Chondrocyte (in vitro differentiated cells): Measurements from ENCODE around the gene NT5DC4. TPM values are rescaled to one million over a fixed set of nuclear protein-coding genes. Genes with fewer than 3 reads are reported as not detected.
"Not testable (repeated sequence)": the region's sequence is repeated elsewhere in the genome, so short reads cannot be mapped to it uniquely, and the experiment has no call there.

Experiments
- DNase-seq: peaks from one replicate; pipeline ENCODE4 v3.0.0; 2021; ENCODE audit warnings: mixed read lengths, low spot score
- H3K27ac Mint-ChIP-seq: one replicate; pipeline ENCODE4 v1.8.0; 2021; ENCODE audit warnings: mild to moderate bottlenecking, moderate library complexity, mixed read lengths; ENCODE audit not compliant: unreplicated experiment
- H3K27me3 Mint-ChIP-seq: 2 replicates; pipeline ENCODE4 v1.8.0; 2021; ENCODE audit warnings: low read depth, mixed read lengths
- H3K36me3 Mint-ChIP-seq: 2 replicates; pipeline ENCODE4 v1.8.0; 2021; ENCODE audit warnings: low read depth, mixed read lengths
- H3K4me1 Mint-ChIP-seq: 2 replicates; pipeline ENCODE4 v1.8.0; 2021; ENCODE audit warnings: low read depth, mild to moderate bottlenecking, mixed read lengths
- H3K4me3 Mint-ChIP-seq: one replicate; pipeline ENCODE4 v1.8.0; 2021; ENCODE audit warnings: mild to moderate bottlenecking, moderate library complexity, mixed read lengths; ENCODE audit not compliant: unreplicated experiment
- H3K9me3 Mint-ChIP-seq: 2 replicates; pipeline ENCODE4 v1.8.0; 2021; ENCODE audit warnings: low read depth, mixed read lengths
- CTCF ChIP-seq: fragments of 200-600 bp; sonication (generic); IDR thresholded peaks from 2 replicates; pipeline ENCODE4 v1.5.0; 2021; ENCODE audit warnings: antibody characterized with exemption, mild to moderate bottlenecking, moderate library complexity
- total RNA-seq: library from RNA; stranded (reverse); gene quantifications from 3 replicates; pipeline ENCODE4 v1.2.1, GENCODE V29; 2021

NT5DC4 gene
- total RNA-seq, 1 donor from 2014 or later: not detected

DNA sequence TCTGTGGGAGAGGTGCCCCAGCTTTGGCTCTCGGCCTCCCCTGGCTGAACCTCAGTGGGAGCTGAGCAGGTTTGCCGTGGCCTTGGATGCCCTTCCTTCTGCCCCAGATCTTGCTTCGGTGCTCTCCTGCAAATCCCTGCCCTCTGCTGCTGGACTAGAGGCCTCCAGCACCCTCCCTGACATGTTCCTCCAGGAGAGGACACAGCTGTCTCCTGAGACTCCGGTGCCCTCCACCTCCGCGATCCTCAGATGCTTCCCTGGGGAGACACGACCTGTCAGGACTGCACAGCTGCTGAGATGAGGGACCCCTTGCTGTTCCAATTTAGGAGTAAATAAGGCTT lies 7.3 kb upstream of the NT5DC4 start:
- H3K4me1 Mint-ChIP-seq: peaks cover 5% of the 10 kb centered on the region
- no peak overlapping the region for H3K4me3 Mint-ChIP-seq
- no peak for DNase-seq
- peaks cover 4% of the 10 kb centered on the region for H3K27me3 Mint-ChIP-seq
- no peak for TF ChIP-seq CTCF
- H3K9me3 Mint-ChIP-seq: peaks cover 3% of the 10 kb centered on the region
- no peaks in the 10 kb centered on the region for H3K36me3 Mint-ChIP-seq
- no peak overlapping the region for H3K27ac Mint-ChIP-seq

DNA sequence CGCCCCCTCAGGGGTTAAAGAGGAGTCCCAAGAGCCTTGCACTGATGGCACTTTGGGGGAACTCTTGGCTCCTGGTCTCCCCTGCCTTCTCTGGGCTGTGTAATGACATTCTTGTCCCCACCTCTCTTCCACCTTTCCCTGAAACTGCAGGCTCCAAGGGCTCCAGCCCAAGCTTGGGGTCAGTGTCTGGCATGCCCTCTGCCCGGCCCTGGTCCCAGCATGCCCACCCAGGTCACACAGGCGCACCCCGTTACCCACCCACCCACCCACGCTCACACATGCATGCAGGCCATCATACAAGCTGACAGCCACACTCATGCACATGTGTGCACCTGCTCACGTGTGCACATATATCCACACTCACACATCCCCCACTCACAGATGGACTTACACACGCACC lies 6.9 kb upstream of the NT5DC4 start:
- Mint-ChIP-seq H3K36me3 (no peaks in the 10 kb centered on the region), H3K9me3 (peaks cover 3% of the 10 kb centered on the region), H3K4me1 (peaks cover 5% of the 10 kb centered on the region), H3K27me3 (peaks cover 6% of the 10 kb centered on the region), H3K27ac (no peak overlapping the region), H3K4me3 (no peak overlapping the region)
- no peak for TF ChIP-seq CTCF
- no peak for DNase-seq

DNA sequence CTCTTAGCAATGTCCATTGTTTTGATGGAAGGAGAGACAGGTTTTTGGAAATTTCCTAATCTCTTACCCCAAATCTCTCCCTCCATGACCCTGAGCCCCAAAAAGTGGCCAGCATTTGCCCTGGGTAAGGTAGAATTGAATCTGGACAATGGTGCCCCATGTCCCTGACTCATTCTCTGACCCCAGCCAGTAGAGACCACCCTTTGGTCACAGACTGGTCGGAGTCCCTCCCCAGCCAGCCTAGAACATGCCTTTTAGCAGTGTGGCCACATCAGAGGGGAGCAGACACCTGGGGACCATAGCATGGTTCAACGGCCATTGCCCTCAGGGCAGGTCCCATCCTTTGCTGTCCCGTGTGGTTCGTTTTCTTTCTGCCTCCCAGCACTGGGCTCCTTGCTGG lies 6.5 kb upstream of the NT5DC4 start:
- Mint-ChIP-seq H3K4me3 (no peak overlapping the region), H3K36me3 (no peaks in the 10 kb centered on the region), H3K27me3 (peaks cover 6% of the 10 kb centered on the region), H3K4me1 (peaks cover 5% of the 10 kb centered on the region), H3K27ac (no peak overlapping the region), H3K9me3 (peaks cover 3% of the 10 kb centered on the region)
- DNase-seq: no peak
- TF ChIP-seq CTCF: no peak

GRCh38 chr2:112714836-112715631 lies 5.8 kb upstream of the NT5DC4 start:
- no peak for TF ChIP-seq CTCF
- Mint-ChIP-seq H3K4me3 (no peak overlapping the region), H3K36me3 (no peaks in the 10 kb centered on the region), H3K27me3 (peaks cover 4% of the 10 kb centered on the region), H3K9me3 (peaks cover 3% of the 10 kb centered on the region), H3K4me1 (peaks cover 5% of the 10 kb centered on the region), H3K27ac (no peak overlapping the region)
- DNase-seq: no peak

DNA sequence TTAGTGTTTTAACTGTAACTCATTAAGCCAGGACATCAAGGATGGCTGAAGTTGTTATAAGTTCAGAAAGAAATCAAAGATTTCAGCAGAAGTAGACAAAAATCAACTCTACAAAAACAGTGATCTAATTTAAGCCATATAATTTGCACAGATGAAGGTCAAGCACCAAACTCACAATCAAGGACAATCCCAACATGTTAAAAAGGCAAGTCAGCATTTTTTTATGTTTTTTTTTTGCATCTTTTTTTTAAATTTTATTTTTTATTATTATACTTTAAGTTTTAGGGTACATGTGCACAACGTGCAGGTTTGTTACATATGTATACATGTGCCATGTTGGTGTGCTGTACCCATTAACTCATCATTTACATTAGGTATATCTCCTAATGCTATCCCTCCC lies 4.7 kb upstream of the NT5DC4 start:
- DNase-seq, H3K36me3 Mint-ChIP-seq, H3K4me3 Mint-ChIP-seq, H3K9me3 Mint-ChIP-seq, H3K27me3 Mint-ChIP-seq, H3K27ac Mint-ChIP-seq, H3K4me1 Mint-ChIP-seq: not testable (repeated sequence)

DNA sequence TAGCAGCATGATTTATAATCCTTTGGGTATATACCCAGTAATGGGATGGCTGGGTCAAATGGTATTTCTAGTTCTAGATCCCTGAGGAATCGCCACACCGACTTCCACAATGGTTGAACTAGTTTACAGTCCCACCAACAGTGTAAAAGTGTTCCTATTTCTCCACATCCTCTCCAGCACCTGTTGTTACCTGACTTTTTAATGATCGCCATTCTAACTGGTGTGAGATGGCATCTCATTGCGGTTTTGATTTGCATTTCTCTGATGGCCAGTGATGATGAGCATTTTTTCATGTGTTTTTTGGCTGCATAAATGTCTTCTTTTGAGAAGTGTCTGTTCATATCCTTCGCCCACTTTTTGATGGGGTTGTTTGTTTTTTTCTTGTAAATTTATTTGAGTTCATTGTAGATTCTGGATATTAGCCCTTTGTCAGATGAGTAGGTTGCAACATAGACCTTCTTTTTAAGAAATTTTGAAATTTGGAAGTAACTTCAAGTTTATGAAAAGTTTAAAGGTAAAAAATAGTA lies 3.9 kb upstream of the NT5DC4 start:
- not testable (repeated sequence) for DNase-seq, H3K4me3 Mint-ChIP-seq, H3K27ac Mint-ChIP-seq, H3K9me3 Mint-ChIP-seq, H3K4me1 Mint-ChIP-seq, H3K36me3 Mint-ChIP-seq, H3K27me3 Mint-ChIP-seq
